GM23338 (cell line): ENCODE results near the gene CDK5. TPM values are rescaled to one million over a fixed set of nuclear protein-coding genes. Genes with fewer than 3 reads are reported as not detected.

Experiments
- ATAC-seq: fragments of 200-7000 bp; cut with Tn5 transposase; 3 replicates; pipeline ENCODE4 v1.9.1; 2020
- DNase-seq: peaks from one replicate; pipeline ENCODE4 v3.0.0-alpha.2; 2015; ENCODE audit warnings: low spot score
- H2AFZ ChIP-seq: fragments of 200-600 bp; sonication (generic); 2 replicates; pipeline ENCODE4 v1.8.0; 2016; ENCODE audit warnings: antibody characterized with exemption, mild to moderate bottlenecking, moderate library complexity
- H3F3A ChIP-seq: fragments of 200-600 bp; sonication (generic); replicated peaks from 2 replicates; pipeline ENCODE4 v1.8.0; 2017; ENCODE audit warnings: antibody characterized with exemption, mixed run types, low read depth
- H3K27ac ChIP-seq: fragments of 200-600 bp; sonication (generic); 2 replicates; pipeline ENCODE4 v1.6.1; 2016; ENCODE audit warnings: low read depth
- H3K27me3 ChIP-seq: fragments of 200-600 bp; sonication (generic); 2 replicates; pipeline ENCODE4 v1.8.0; 2016; ENCODE audit warnings: mild to moderate bottlenecking, mixed run types, moderate library complexity; ENCODE audit not compliant: insufficient read depth
- H3K36me3 ChIP-seq: fragments of 200-600 bp; sonication (generic); 2 replicates; pipeline ENCODE4 v1.8.0; 2016; ENCODE audit warnings: mild to moderate bottlenecking; ENCODE audit not compliant: insufficient read depth
- H3K4me1 ChIP-seq: fragments of 200-600 bp; sonication (generic); 2 replicates; pipeline ENCODE4 v1.8.0; 2016; ENCODE audit warnings: mild to moderate bottlenecking, moderate library complexity; ENCODE audit not compliant: insufficient read depth
- H3K4me2 ChIP-seq: fragments of 200-600 bp; sonication (generic); 2 replicates; pipeline ENCODE4 v1.7.1; 2017; ENCODE audit warnings: mixed run types
- H3K4me3 ChIP-seq: fragments of 200-600 bp; sonication (generic); 2 replicates; pipeline ENCODE4 v1.6.1; 2016; ENCODE audit warnings: mixed run types
- H3K79me2 ChIP-seq: fragments of 200-600 bp; sonication (generic); replicated peaks from 2 replicates; pipeline ENCODE4 v1.8.0; 2017; ENCODE audit warnings: mild to moderate bottlenecking; ENCODE audit not compliant: insufficient read depth
- H3K9me2 ChIP-seq: fragments of 200-600 bp; sonication (generic); 2 replicates; pipeline ENCODE4 v1.8.0; 2017; ENCODE audit not compliant: insufficient read depth
- H4K20me1 ChIP-seq: fragments of 200-600 bp; sonication (generic); replicated peaks from 2 replicates; pipeline ENCODE4 v1.8.0; 2017; ENCODE audit warnings: mild to moderate bottlenecking; ENCODE audit not compliant: insufficient read depth
- H3K27ac Mint-ChIP-seq: 2 replicates; pipeline ENCODE4 v1.8.0; 2020; ENCODE audit warnings: inconsistent platforms, mild to moderate bottlenecking, moderate library complexity, mixed read lengths
- H3K27me3 Mint-ChIP-seq: 3 replicates; pipeline ENCODE4 v1.8.0; 2022; ENCODE audit warnings: low read depth, mild to moderate bottlenecking, moderate library complexity, mixed read lengths, inconsistent platforms; ENCODE audit not compliant: insufficient read depth, poor library complexity
- H3K36me3 Mint-ChIP-seq: 3 replicates; pipeline ENCODE4 v1.8.0; 2021; ENCODE audit warnings: low read depth, mild to moderate bottlenecking, inconsistent platforms, moderate library complexity, mixed read lengths
- H3K4me1 Mint-ChIP-seq: 3 replicates; pipeline ENCODE4 v1.8.0; 2020; ENCODE audit warnings: mild to moderate bottlenecking, inconsistent platforms, mixed read lengths
- H3K4me3 Mint-ChIP-seq: 3 replicates; pipeline ENCODE4 v1.8.0; 2021; ENCODE audit warnings: moderate library complexity, mild to moderate bottlenecking, inconsistent platforms, mixed read lengths
- H3K9me3 Mint-ChIP-seq: 3 replicates; pipeline ENCODE4 v1.8.0; 2020; ENCODE audit warnings: moderate library complexity, mild to moderate bottlenecking, inconsistent platforms, mixed read lengths
- CREB1 ChIP-seq: fragments of 250-450 bp; sonication (Bioruptor Pico); IDR thresholded peaks from 2 replicates; pipeline ENCODE4 v1.5.0; 2020; ENCODE audit warnings: low read depth, mild to moderate bottlenecking, moderate library complexity
- EZH2 ChIP-seq: fragments of 200-600 bp; sonication (generic); IDR thresholded peaks from one replicate; pipeline ENCODE4 v1.8.0; 2017; ENCODE audit warnings: antibody characterized with exemption, mild to moderate bottlenecking, low read depth; ENCODE audit not compliant: unreplicated experiment
- EZH2phosphoT487 ChIP-seq: fragments of 200-600 bp; sonication (generic); IDR thresholded peaks from one replicate; pipeline ENCODE4 v1.8.1; 2018; ENCODE audit warnings: antibody characterized with exemption; ENCODE audit not compliant: unreplicated experiment
- POLR2AphosphoS5 ChIP-seq: IDR thresholded peaks from 2 replicates; pipeline ENCODE4 v1.6.1; 2016; ENCODE audit warnings: antibody characterized with exemption, low read depth
- REST ChIP-seq: IDR thresholded peaks from one replicate; pipeline ENCODE4 v1.6.1; 2018; ENCODE audit warnings: antibody characterized with exemption; ENCODE audit not compliant: unreplicated experiment
- STAT1 ChIP-seq: IDR thresholded peaks from one replicate; pipeline ENCODE4 v1.6.1; 2016; ENCODE audit warnings: antibody characterized with exemption; ENCODE audit not compliant: unreplicated experiment
- ZNF462 ChIP-seq: fragments of 250-450 bp; sonication (Bioruptor Pico); IDR thresholded peaks from 2 replicates; pipeline ENCODE4 v1.5.0; 2020; ENCODE audit warnings: mild to moderate bottlenecking, moderate library complexity
- polyA plus RNA-seq: library from polyadenylated mRNA; unstranded; fragments of >200 nt; fragmentation: Nextera tagmentation; extraction: Ambion mirVana; gene quantifications from 2 replicates; pipeline ENCODE4 v1.2.1, GENCODE V29; 2016
- total RNA-seq: library from RNA; depleted of rRNA; stranded (reverse); fragments of >200 nt; shearing (Covaris generic); gene quantifications from 2 replicates; pipeline ENCODE4 v1.2.3, GENCODE V29; 2014

The CDK5 gene
- total and polyA plus RNA-seq, 2 experiments from 2014 or later = 19.8 to 27.1 TPM

DNA sequence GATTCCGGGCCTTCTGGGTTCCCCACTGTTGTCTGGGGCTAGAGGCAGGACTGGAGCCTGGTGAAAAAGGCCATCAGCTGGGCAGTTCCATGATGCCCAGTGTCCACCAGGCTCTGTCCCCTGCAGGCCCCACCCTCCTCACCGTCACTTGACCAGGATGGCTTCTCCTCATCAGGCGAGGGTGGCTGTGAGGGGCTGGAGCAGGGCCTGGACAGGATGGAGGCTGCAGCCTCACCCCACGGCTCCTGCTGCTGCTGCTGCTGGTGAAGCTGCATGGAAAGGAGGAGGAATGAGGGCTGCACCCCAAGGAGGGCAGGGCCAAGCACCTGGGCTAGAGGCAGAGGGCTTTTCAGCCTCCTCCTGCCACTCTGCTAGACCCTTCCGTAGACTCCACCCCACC, 41.7 kb downstream of the CDK5 start:
- Mint-ChIP-seq H3K27ac (no peak overlapping the region), H3K9me3 (peaks cover 4% of the 10 kb centered on the region; the same call in 2 of the 3 replicates), H3K4me1 (peaks cover 40% of the 10 kb centered on the region), H3K36me3 (peaks cover 11% of the 10 kb centered on the region), H3K4me3 (no peak overlapping the region), H3K27me3 (peaks cover 65% of the 10 kb centered on the region)
- Histone ChIP-seq H3K79me2 (no peaks in the 10 kb centered on the region), H3K27ac (no peak overlapping the region), H3K4me3 (no peak overlapping the region), H3K36me3 (no peaks in the 10 kb centered on the region; the same call in 1 of the 2 replicates), H3K4me1 (peaks cover 20% of the 10 kb centered on the region), H3K27me3 (peaks cover 59% of the 10 kb centered on the region), H3F3A (peaks cover 9% of the 10 kb centered on the region; the same call in 1 of the 2 replicates), H3K4me2 (no peak overlapping the region), H3K9me2 (no peaks in the 10 kb centered on the region), H4K20me1 (no peaks in the 10 kb centered on the region), H2AFZ (no peak overlapping the region)
- TF ChIP-seq EZH2phosphoT487 (no peak), STAT1 (no peak), EZH2 (no peak), POLR2AphosphoS5 (no peak), ZNF462 (CRISPR knock-in tag) (no peak), CREB1 (no peak), REST (no peak)
- ATAC-seq (no peak), DNase-seq (no peak)
